NCI-H446 (cell line): Measurements from ENCODE around the gene SLC6A1.

Experiments
- DNase-seq, 2 experiments: peaks; one replicate each; lab custom pipeline; 2025; lab: John Stamatoyannopoulos, UW

The SLC6A1 gene

DNA sequence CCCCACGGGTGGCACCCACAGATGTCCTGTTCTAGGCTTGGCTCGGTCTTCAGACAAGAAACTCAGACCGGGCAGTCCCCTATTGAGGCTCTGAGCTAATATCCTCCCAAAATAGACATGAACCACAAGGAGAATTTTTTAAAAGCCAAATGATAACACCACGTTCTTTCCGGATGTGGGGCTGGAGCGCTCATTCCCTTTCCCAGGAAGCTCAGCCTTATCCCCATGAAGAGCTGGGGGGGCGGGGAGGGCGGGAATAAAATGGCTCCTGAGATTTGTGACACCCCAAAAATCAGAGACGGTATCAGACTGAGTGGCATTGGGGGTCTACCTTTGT, 1.1 kb downstream of the SLC6A1 start:
- DNase-seq = no peak

DNA sequence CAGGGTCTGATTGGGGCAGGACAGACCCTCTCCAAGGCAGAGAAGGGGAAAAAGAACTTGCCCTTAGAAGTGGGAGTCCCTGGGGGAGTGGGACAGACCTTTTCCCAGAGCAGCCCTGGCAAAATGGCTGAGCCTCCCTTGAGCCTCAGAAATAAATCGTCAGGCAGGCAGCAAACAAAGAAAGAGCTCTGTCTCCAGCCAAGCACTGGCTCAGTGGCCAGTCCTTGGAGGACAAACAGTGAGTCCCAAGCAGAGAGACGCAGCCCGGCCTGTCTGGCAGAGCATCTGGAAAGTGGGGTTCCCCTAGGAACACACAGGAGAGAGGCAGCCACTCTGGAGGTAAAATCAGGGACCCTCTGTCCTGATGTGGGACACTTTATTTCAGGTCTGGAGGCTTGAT, 1.8 kb downstream of the SLC6A1 start:
- DNase-seq = no peak

DNA sequence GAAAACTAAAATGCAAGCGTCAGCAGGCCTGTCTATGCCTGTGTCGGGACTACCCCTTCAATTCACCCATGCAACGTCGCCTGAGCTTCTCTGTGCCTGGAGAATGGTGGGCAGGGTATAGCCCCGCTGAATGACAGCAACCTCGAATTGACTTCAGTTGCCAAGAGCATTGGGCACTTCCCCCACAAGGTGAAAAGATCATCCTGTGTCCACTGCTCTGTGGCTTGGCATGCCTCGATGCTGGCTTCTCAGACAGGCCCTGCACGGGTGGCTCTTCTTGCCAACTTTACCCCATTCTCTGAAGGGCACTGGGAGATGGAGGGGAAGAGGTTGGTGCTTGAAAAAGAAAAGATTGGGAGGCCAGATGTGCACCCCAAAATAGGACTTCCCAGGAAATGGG, 3.3 kb downstream of the SLC6A1 start:
- no peak for DNase-seq

DNA sequence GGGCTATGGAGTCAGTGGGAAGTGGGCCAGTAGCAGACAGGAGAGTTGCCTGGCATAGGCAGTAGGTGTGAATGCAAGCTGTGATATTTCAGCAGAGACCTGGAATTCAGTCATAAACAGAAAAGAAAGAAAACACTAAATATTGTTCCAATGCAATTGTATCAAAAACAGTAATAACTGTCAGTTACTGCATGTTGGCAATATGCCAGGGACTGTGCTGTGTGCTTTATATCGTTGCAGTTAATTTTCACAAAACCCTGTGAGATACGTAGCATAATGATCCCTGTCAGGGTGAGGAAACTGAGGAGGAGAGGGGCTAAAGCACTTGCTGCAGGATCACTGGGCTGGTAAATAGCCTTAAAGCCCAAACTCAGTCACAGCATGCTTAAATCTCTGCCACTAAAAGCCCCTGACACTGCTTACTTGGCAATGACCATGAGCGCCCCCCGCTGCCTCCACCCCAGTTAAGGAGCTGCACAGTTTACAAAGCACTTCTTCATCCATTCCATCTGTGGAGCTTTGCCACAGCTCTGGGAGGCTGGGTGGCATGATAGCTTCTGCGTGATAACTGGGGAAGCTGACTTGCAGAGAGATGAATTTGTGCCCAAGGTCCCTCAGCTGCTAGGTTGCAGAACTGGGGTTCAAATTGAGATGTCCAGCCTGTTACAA, 3.9 kb downstream of the SLC6A1 start:
- DNase-seq = no peak

DNA sequence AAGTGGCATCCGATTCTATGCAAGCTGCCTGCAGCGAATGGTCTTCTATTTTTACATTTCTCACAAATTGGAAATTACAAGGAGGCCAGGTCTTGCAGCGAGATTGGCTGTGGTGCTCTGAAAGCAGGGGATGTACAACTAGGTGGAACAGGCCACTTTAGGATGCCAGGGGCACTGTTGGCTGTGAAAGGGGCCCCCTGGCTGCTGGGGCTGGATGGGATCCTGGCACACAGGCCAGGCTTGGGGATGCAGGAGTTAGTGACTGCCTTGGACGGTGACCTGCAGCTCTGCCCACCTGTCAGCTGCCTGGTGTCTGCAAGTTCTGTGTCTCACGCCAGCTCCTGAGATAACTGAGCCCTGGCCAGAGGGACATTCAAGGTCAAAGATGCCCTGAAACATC, 4.6 kb downstream of the SLC6A1 start:
- no peak for DNase-seq

DNA sequence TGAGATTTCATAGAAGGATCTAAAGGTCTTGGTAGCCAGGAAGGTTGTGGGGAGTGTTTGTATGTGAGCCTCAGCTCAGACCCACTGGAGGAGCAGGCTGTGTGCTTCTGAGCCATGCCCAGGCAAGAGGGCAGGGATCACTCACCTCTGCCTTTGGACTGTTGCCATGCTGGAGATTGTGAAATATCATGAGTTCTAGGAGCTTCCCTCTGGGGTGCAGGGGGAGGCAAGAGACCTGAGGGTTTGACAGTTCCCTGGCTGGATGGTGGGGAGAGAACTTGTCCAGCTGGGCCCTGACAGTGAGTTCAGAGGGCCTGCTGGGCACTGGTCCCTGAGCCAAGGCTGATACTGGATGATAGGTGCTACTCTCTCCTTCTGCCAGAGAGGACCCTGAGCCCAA, 6.0 kb downstream of the SLC6A1 start:
- no peak for DNase-seq

DNA sequence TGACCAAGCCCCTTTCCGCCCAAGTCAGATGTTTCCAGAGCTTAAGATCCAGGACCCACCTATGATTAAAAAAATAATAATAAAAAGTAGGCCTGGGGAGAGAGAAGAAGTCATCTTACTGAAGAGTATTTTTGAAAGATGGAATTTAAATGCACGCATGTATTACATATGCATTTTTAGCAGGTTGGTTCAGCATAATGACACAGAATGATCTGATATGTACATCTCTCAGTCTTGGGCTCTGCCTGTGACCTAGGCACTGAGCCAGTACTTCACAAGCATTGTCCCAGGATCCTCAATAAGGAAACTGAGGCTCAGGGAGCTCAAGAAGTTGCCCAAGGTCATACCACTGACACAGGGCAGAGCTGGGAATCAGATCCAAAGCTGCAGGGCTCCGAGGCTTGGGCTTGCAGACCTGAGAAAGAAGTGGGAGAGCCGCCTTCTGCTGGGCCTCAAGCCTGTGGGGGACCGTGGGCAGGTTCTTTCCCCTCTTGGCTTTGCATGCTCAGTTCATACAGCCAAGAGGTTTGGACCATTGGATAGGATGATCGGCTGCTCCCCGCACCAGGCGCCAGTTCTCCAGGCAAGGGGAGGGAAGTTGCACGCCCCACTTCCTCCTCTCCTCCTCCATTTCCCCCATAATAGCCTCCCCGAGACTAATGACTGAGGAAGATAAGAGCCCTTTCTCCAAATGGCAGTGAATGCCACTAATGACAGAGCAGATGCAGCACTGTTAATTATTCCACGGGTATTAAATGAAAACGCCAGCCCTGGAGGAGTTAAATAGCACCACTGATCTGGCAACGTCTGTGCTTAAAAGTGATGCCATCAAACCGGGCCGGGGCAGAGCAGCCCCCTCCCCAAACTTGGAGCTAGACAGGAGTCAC, 6.9 kb downstream of the SLC6A1 start:
- no peak for DNase-seq

DNA sequence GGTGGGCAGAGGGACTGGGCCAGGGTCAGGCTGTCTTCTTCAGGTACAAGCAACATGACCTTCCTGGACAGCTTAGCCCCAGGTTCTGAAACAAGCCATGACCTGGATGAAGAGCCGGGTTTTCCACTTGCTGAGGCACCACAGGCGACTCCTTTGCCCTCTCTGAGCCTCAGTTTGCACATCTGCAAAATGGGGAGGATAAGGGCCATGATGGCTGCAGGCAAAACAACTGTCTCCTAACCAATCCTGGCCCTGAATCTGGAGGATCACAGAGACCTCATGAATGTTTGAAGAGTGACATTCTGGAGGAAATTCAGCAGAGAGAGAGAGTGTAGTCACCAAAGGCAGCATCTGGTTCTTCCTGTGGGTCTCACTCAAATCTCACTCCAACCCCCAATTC, 8.0 kb downstream of the SLC6A1 start:
- no peak for DNase-seq

DNA sequence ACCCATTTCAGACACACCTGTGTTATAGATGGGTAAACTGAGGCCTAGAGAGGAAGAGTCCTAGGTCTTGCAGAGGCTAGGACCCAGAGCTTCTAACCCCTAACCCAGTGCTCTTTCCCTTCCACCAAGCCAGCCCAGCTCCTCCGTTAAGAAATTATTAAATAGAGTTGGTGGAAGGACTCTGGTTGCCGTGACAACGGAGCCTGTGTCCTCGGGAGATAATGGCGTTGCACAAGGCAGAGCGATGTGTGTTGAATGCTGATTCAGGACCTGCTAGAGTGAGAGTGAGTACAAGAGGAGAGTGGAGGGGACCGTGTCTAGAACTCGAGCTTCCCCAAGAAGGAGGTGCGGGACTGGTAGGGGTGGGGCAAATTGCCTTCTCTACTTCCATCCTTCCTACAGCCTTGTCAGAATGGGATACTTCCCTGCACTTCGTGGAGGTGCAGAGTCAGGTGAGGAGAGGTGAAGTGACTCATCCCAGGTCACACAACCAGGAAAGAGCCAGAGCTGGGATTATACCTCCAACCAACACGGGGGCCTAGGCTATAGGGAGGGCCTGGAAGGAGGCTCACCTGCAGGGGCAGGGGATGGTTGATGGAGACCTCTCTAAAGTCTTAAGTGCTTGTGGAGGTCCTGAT, 8.6 kb downstream of the SLC6A1 start:
- DNase-seq = no peak

DNA sequence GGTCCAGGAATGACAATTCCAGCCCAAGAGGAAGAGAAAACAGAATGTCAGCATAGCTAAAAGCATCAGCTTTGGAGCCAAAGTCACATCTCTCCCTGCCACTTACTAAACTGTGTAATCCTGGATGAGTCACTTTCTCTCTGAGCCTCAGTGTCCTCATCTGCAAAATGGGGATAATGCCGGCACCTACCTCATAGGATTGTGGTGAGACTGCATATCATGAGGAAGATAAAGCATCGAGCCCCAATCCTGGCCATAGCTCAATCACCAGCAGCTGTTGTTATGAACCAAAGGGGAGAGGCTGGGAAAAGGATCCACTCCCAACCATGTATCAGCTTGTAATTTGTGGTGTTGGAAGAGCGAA, 9.1 kb downstream of the SLC6A1 start:
- DNase-seq = no peak

DNA sequence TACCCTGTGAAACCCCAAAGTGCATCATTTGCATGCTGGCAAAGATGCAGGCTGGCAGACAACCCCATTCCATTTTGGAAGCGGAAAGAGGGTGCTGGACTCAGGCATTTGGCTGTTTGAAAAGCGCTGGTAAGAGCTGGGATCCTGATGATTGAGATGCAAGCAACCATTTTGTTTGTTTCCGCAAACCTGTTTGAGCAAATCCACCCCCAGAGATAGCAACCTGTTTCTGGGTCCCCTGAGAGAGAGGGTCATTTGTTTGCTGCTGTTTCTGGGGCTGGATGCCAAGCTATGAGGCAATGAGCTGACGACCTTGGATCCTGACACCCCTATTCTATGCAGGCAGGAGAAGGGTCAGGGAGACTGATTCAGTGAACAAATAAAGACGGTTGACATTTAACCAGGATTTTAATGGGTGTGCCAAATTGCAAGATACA, 9.8 kb downstream of the SLC6A1 start:
- DNase-seq = no peak

DNA sequence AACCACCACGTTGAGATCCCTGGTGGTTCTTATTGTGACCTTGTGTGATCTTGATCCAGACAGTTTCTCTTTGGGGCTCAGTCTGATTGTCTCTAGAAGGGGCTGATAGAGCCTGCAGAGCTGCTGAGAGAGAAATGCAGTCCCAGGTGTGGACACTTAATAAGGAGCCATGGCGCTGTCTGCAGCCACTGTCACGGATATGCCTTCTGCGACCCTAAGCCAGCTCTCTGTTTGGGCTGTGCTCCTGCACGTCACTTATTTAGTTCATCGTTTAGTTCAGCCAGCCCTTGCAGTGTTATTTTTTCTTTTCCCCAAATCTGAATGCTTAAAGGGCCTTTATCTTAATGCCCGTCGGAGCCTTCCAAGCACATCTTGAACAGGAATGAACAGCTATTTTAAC, 12.0 kb downstream of the SLC6A1 start:
- no peak for DNase-seq

DNA sequence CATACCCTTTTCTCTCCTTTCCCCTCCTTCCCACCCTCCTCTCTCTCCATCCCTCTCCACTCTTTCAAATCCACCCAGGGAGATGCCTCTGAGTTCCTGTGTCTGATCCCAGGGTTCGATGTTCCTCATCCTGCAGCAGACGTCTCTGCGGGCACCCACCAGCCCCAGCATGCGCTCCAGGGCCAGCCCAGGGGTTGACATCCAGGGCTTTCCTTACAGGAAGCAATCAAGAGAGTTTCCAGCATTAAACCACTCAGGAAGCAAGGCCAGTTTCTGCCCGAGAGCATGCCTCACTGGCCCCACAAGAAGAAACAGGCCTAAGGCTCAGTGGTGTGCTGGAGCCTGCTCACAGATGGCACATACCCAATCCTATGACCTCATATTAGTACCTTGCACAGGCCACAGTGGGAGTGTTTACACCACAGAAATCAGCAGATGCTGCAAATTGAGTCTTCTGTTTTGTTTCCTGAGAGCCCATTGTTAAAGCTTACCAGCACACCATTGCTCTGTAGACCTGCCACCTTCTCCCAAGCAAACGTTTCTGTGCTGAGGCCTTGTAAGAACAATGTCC, 13.2 kb downstream of the SLC6A1 start:
- DNase-seq = no peak

DNA sequence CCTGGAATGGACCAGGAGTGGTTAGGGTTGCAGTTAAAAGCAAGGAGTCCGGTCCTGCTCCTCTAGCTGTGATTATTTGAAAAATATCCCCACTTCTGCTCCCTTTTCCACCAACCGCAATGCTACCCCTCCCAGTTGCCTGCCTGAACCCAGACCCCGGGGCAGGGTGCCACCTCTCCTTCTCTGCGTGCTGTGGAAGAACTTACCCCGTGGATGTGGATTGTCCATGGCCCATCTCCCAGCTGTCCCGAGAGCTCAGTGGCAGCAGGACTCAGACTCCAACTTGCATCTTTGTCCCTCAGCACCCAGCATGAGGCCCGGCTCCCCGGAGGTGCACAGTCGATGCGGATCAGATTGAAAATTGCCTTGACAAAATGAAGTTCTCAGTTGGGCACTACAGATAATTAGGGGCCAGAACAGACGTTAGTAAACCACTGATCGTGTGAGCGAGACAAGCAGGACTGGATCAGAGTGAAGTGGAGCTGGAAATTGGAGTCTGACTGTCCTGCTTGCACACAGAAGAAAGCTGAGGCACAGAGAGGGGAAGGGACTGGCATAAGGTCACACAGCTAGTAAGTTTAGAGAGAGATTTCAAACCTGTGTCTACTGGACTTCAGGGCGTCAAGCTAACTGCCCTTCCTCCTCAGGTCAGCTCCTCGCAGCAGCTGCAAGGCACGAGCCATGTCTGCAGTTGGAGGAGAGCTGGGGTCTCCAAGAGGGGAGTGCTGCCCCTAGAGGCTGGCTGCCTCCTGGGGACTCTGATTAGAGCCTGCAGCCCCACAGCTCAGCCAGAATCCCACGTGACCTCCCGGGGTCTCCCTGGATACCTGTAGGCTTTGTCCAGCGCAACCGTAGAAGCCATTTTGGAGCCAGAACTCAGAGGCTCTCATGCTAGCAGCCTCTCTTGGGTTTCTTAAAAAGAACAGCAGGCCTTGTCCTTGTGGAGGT, 14.7 kb downstream of the SLC6A1 start:
- no peak for DNase-seq

DNA sequence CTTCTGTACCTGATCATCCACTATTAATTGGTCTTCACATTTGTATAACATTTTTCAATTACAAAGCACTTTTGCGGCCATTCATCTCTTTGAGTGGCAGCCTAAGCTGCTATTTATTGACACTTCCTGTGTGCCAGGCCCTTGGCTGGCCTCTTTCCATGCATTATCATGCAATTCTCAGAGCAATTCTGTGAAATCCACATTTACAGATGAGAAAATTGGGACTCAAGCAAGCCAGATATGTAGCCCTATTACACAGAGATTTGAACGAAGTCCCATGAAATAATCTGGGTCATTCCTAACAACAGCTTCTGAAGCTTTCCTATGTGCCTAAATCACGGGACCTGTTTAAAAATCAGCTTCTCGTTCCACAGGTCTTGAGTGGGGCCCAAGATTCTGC, 17.4 kb downstream of the SLC6A1 start:
- DNase-seq = no peak

DNA sequence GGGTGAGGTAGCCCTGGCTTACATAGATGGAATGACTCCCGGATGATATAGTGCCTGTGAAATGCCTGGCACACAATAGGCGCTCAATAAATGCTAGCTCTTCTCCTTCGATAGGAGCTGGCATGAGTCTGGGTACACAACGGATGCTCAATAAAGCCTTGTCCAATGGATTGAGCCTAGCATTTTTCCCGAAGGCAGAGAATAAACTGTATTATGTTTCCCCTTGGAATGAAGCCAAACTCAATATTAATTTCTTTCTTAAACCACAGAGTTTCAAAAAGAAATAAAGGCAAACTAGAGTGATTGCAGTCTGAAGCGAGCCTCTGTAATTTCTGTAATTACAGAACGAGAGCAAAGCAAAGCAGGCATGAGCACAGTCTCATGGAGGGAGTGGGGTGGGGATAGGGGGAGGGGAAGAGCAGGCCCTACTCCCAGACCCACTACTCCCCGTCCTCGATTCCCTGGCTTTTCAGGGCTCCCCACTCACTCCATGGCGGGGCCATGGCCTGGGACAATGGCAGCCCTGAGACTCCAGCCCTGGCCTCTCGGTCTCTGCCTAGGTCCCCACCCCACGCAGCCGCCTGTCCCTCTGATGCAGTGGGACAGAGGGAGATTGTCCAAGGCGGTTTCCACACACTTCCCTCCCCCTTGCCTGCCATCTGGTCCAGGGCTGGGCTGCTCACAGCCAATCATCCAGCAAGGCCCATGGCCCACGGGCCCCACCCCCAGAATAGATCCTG, 18.0 kb downstream of the SLC6A1 start:
- no peak for DNase-seq

DNA sequence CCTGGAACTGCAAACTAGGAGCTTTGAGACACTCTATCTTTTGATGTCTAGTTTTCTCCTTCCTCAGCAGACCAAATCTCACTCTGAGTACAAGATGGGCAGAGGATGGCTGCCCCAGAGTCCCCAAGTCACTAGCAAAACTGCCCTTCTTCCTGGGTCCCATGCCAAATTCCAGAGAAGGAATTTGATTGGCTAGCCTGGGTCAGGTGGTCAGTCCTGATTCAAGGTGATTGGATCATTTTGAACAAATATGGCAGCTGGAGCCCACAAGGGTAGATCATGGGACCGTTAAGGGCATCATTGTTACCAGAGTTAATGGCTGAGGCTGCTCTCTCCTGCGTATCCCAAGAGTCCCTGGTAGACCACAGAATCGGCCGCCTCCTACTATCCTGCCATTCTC, 21.7 kb downstream of the SLC6A1 start:
- DNase-seq = no peak

DNA sequence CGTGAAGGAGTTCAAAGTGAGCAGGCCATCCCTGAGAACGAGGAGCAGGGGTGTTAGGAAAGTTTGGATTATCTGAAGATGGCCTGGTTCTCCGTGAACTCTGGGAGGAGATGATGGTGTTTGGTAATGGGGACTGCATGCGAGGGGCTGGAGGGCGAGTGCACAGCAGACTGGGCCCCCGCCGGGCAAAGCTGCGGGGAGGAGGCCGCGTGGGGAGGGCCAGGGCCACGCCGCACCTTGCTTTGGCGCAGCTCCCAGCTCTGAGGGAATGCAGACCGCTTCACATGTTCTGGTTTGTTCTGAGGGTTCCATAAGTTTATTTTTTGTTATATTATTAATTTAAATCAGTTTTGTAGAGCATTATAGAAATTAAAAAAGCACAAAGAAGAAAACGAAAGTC, 22.2 kb downstream of the SLC6A1 start:
- no peak for DNase-seq

DNA sequence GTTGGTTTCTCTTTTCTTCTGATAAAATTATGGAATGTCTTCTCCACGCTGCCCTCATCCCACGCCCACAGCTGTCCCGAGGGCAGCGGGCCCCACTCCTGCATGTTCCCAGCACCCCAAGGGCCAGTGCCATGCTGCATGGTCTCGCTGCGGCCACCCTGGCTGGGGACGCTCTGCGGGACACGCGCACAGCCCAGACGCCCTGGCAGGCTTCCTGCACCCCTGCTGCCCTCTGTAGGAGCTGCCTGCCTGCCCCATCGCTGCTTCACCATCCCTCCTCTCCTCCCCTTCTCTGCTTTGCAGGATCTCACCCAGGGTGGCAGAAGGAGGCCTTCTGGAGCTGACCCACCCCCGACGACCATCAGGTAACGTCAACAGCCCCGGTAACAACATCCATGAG, 22.8 kb downstream of the SLC6A1 start:
- no peak for DNase-seq

DNA sequence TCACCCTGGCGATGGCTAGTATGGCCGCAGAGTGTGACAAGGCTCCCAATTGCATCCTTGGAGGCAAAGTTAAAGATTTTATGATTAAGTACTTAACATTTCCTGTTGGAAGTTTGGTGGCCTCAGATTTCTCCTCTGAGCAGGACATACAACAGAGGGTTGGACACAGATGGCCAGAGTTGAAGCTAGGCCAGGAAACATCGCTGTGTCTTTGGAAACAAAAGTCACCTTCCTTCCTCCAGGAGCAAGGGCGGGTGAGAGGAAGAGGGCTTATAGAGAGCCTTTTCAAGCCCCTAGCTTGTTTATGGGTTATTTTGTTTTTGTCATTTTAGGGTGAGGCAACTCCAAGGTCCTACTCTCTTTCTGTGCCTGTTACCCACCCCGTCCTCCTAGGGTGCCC, 24.2 kb downstream of the SLC6A1 start:
- no peak for DNase-seq
